Stimulated activated CD4-positive, alpha-beta T cell treated with anti-CD3 and anti-CD28 coated beads, Interleukin-2, amount 100 ng/mL, for 48 hours (primary cell): ENCODE data around the gene CDH23.

Experiments used
- DNase-seq, 2 donors: peaks; one replicate each; pipeline ENCODE4 v3.0.0-alpha.2; 2020

The CDH23 gene

GRCh38 chr10:71393841-71394475 is 2.8 kb upstream of the CDH23 start:
- no peak for DNase-seq

- no peak for DNase-seq
These were observed 1.7 kb upstream of the CDH23 start for GRCh38 chr10:71394926-71395562.

- DNase-seq, result no peak
These were observed 1.1 kb upstream of the CDH23 start for GRCh38 chr10:71395621-71396020.

GRCh38 chr10:71396084-71396710 is 523 bp upstream of the CDH23 start:
- DNase-seq, result no peak

GRCh38 chr10:71397296-71398212 is 834 bp downstream of the CDH23 start:
- DNase-seq, result no peak

GRCh38 chr10:71398976-71399375 is 2.3 kb downstream of the CDH23 start:
- DNase-seq, result no peak

- DNase-seq, result no peak
These were observed 3.2 kb downstream of the CDH23 start for GRCh38 chr10:71399946-71400345.

GRCh38 chr10:71401056-71401455 is 4.3 kb downstream of the CDH23 start:
- DNase-seq, result no peak

GRCh38 chr10:71402005-71402404 is 5.3 kb downstream of the CDH23 start:
- no peak for DNase-seq

- DNase-seq, result no peak
These were observed 8.0 kb downstream of the CDH23 start for GRCh38 chr10:71404503-71405295.

GRCh38 chr10:71406878-71407277 is 10.2 kb downstream of the CDH23 start:
- DNase-seq, result no peak

GRCh38 chr10:71408436-71409225 is 11.9 kb downstream of the CDH23 start:
- no peak for DNase-seq

GRCh38 chr10:71409516-71410104 is 12.9 kb downstream of the CDH23 start:
- DNase-seq, result no peak

GRCh38 chr10:71413581-71413980 is 16.9 kb downstream of the CDH23 start:
- no peak for DNase-seq

- no peak for DNase-seq
These were observed 17.6 kb downstream of the CDH23 start for GRCh38 chr10:71414359-71414758.

GRCh38 chr10:71419002-71419540 is 22.4 kb downstream of the CDH23 start:
- no peak for DNase-seq

GRCh38 chr10:71419750-71420149 is 23.0 kb downstream of the CDH23 start:
- DNase-seq, result no peak

GRCh38 chr10:71421075-71421434 is 24.3 kb downstream of the CDH23 start:
- no peak for DNase-seq

GRCh38 chr10:71423250-71423649 is 26.5 kb downstream of the CDH23 start:
- no peak for DNase-seq

- no peak for DNase-seq
These were observed 27.2 kb downstream of the CDH23 start for GRCh38 chr10:71423901-71424300.
